Left lung (tissue), 10 donors: ENCODE measurements around the gene WDR73. TPM values are rescaled to one million over a fixed set of nuclear protein-coding genes. Genes with fewer than 3 reads are reported as not detected.

Experiments used
- ATAC-seq: fragments of 200-7000 bp; cut with Tn5 transposase; one replicate; pipeline ENCODE4 v1.9.1; 2020; ENCODE audit warnings: moderate library complexity
- DNase-seq, 4 donors: peaks; one replicate each; pipeline ENCODE4 v3.0.0-alpha.2; 2013 to 2020
- H3K27ac ChIP-seq, 2 donors: fragments of 200-600 bp; sonication (generic) in 1 of 2; one replicate each; pipeline versions ENCODE4 v1.5.0 to v1.8.0; 2020 to 2021
- H3K27me3 ChIP-seq, 2 donors: fragments of 200-600 bp; sonication (generic) in 1 of 2; one replicate each; pipeline versions ENCODE4 v1.5.0 to v1.8.0; 2020 to 2021
- H3K36me3 ChIP-seq, 2 donors: fragments of 200-600 bp; sonication (generic) in 1 of 2; one replicate each; pipeline versions ENCODE4 v1.5.0 to v1.8.0; 2020 to 2021
- H3K4me1 ChIP-seq, 2 donors: fragments of 200-600 bp; one replicate each; pipeline ENCODE4 v1.8.0; 2021
- H3K4me3 ChIP-seq, 2 donors: fragments of 200-600 bp; sonication (generic) in 1 of 2; one replicate each; pipeline versions ENCODE4 v1.5.0 to v1.8.0; 2020 to 2021; ENCODE audit warnings: mild to moderate bottlenecking in 1 of 2
- H3K9me3 ChIP-seq, 2 donors: fragments of 200-600 bp; sonication (generic) in 1 of 2; one replicate each; pipeline versions ENCODE4 v1.5.0 to v1.8.0; 2020 to 2021
- intact Hi-C, 2 donors: fragments of 100-400 bp; cut with DNase I; formaldehyde crosslinking; loops; one replicate each; pipeline versions ENCODE4 v1.11.2 to v1.14.2; 2022
- polyA plus RNA-seq, 6 donors: library from polyadenylated mRNA; unstranded; fragments of 120-200 nt; gene quantifications; one replicate each; pipeline ENCODE4 v1.2.1, GENCODE V29; 2013; ENCODE audit not compliant: insufficient read length in 6 of 6
- total RNA-seq, 2 donors: library from RNA; stranded (reverse); fragmentation: NEBNext Ultra II Directional; extraction: Animal tissue kit (Norgen Biotek cat#: 25700); gene quantifications; one replicate each; pipeline ENCODE4 v1.2.1, GENCODE V29; 2021
- TF ChIP-seq, protein P1 (sequence below), 2 donors: fragments of 200-600 bp; sonication (generic) in 1 of 2; IDR thresholded peaks; one replicate each; pipeline versions ENCODE4 v1.5.0 to v1.8.0; 2021; ENCODE audit warnings: antibody characterized with exemption in 2 of 2
- donor health status: DM: no; HTN: yes; CAD: no.
- donor health status: DM: no; HTN: no; CAD: no.

The WDR73 gene
- total and polyA plus RNA-seq, 8 donors, result 25.5 to 48.2 (median 40.2) TPM

DNA sequence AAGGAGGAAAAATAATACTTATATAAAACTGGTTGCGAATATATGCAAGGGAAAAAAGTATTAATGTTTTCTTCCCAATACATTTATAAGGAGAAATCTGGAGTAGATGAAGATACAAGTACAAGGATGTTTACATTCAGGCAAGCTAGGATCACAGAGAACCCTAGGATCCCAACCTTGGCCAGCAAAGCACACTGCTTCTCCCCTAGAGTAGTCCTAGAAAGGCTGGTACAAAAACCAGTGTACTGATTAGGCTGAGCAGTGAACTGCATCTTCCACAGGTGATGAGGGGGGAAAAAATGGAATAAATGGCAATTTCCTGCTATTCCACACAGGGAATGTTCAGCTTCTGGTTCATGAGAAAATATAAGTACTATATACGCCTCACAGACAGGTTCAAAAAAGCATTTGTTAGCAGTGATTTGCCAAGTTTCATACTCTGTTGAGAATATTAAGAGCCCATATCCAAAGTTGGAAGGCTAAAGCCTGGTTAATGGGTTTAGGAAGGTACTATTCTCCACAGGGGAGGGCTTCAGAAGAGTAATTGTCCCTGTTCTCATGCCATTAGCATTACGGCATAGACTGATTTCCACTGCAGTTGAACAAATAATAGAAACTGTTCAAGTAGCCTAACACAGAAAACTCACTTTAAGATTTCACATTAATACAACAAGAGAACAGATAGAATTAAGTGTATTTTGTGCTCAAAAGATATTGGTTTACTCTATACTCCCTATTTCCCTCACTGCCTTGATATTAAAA is 14.3 kb upstream of the WDR73 start:
- ATAC-seq (no peak), DNase-seq (no peak)
- TF ChIP-seq, protein P1, sequence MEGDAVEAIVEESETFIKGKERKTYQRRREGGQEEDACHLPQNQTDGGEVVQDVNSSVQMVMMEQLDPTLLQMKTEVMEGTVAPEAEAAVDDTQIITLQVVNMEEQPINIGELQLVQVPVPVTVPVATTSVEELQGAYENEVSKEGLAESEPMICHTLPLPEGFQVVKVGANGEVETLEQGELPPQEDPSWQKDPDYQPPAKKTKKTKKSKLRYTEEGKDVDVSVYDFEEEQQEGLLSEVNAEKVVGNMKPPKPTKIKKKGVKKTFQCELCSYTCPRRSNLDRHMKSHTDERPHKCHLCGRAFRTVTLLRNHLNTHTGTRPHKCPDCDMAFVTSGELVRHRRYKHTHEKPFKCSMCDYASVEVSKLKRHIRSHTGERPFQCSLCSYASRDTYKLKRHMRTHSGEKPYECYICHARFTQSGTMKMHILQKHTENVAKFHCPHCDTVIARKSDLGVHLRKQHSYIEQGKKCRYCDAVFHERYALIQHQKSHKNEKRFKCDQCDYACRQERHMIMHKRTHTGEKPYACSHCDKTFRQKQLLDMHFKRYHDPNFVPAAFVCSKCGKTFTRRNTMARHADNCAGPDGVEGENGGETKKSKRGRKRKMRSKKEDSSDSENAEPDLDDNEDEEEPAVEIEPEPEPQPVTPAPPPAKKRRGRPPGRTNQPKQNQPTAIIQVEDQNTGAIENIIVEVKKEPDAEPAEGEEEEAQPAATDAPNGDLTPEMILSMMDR (IDR thresholded peaks at IDR 0.05), result no peak
- Histone ChIP-seq H3K4me1 (no peaks in the 10 kb centered on the region), H3K27ac (no peak overlapping the region), H3K36me3 (peaks cover 0 to 83% of the 10 kb centered on the region in 2 donors), H3K27me3 (no peaks in the 10 kb centered on the region), H3K4me3 (no peak overlapping the region), H3K9me3 (no peaks in the 10 kb centered on the region)
- intact Hi-C loops, result no loop called here

- H3K4me3 ChIP-seq, result no peak overlapping the region
- ATAC-seq, result no peak
- H3K9me3 ChIP-seq, result no peaks in the 10 kb centered on the region
- no peaks in the 10 kb centered on the region for H3K27me3 ChIP-seq
- DNase-seq, result no peak
- peaks cover 0 to 79% of the 10 kb centered on the region in 2 donors for H3K36me3 ChIP-seq
- TF ChIP-seq, protein P1 (IDR thresholded peaks at IDR 0.05), result no peak
- H3K4me1 ChIP-seq, result no peaks in the 10 kb centered on the region
- no peak overlapping the region for H3K27ac ChIP-seq
- intact Hi-C loops, result no loop called here
Observed at GRCh38 chr15:84666373-84666772, 12.3 kb upstream of the WDR73 start.

GRCh38 chr15:84661001-84661400 is 6.9 kb upstream of the WDR73 start:
- Histone ChIP-seq H3K9me3 (no peaks in the 10 kb centered on the region), H3K27ac (no peak overlapping the region), H3K36me3 (peaks cover 0 to 27% of the 10 kb centered on the region in 2 donors), H3K4me1 (peaks cover 0 to 20% of the 10 kb centered on the region in 2 donors), H3K4me3 (no peak overlapping the region), H3K27me3 (no peaks in the 10 kb centered on the region)
- DNase-seq (no peak), ATAC-seq (no peak)
- intact Hi-C loops, result no loop called here
- TF ChIP-seq, protein P1 (IDR thresholded peaks at IDR 0.05), result no peak

GRCh38 chr15:84659904-84660781 is 6.1 kb upstream of the WDR73 start:
- H3K27me3 ChIP-seq, result no peaks in the 10 kb centered on the region
- H3K27ac ChIP-seq, result no peak overlapping the region
- H3K4me3 ChIP-seq, result no peak overlapping the region
- H3K36me3 ChIP-seq, result peaks cover 0 to 18% of the 10 kb centered on the region in 2 donors
- DNase-seq (no peak), ATAC-seq (no peak)
- TF ChIP-seq, protein P1 (IDR thresholded peaks at IDR 0.05), result no peak
- H3K4me1 ChIP-seq, result peaks cover 0 to 24% of the 10 kb centered on the region in 2 donors
- intact Hi-C loops, result no loop called here
- H3K9me3 ChIP-seq, result no peaks in the 10 kb centered on the region
